Gastroesophageal sphincter (tissue), 4 donors: ENCODE measurements around the gene GRIP1. TPM values are rescaled to one million over a fixed set of nuclear protein-coding genes. Genes with fewer than 3 reads are reported as not detected.

Experiments used
- ATAC-seq: fragments of 150-250 bp; one replicate; pipeline ENCODE4 v1.9.1; 2016; ENCODE audit warnings: mild to moderate bottlenecking, moderate library complexity
- H3K27ac ChIP-seq, 4 donors: fragments of 200-600 bp; sonication (generic) in 3 of 4; 1 replicate in 3 of 4; 2 replicates in 1 of 4; pipeline ENCODE4 v1.5.1; 2016 to 2019
- H3K27me3 ChIP-seq: fragments of 200-600 bp; sonication (generic); one replicate; pipeline ENCODE4 v1.5.1; 2019
- H3K36me3 ChIP-seq, 2 donors: fragments of 200-600 bp; sonication (generic); one replicate each; pipeline ENCODE4 v1.5.1; 2019; ENCODE audit warnings: control low read depth in 1 of 2
- H3K4me1 ChIP-seq, 3 donors: fragments of 200-600 bp; sonication (generic); 1 replicate in 2 of 3; 2 replicates in 1 of 3; pipeline ENCODE4 v1.5.1; 2016 to 2019; ENCODE audit warnings: control low read depth in 2 of 3
- H3K4me3 ChIP-seq, 2 donors: fragments of 200-600 bp; sonication (generic); one replicate each; pipeline ENCODE4 v1.5.1; 2019; ENCODE audit warnings: mild to moderate bottlenecking in 1 of 2, moderate library complexity in 1 of 2
- H3K9me3 ChIP-seq, 3 donors: fragments of 200-600 bp; sonication (generic); one replicate each; pipeline ENCODE4 v1.5.1; 2017 to 2019; ENCODE audit warnings: control low read depth in 2 of 3
- EP300 ChIP-seq: sonication (generic); formaldehyde crosslinking; IDR thresholded peaks from one replicate; pipeline ENCODE4 v1.6.1; 2017; ENCODE audit warnings: antibody characterized with exemption, mild to moderate bottlenecking
- POLR2A ChIP-seq, 2 donors: fragments of 450-650 bp; IDR thresholded peaks; one replicate each; pipeline ENCODE4 v1.6.1; 2017; ENCODE audit warnings: antibody characterized with exemption in 2 of 2, mild to moderate bottlenecking in 2 of 2, moderate library complexity in 1 of 2
- POLR2AphosphoS5 ChIP-seq: sonication (generic); formaldehyde crosslinking; IDR thresholded peaks from one replicate; pipeline ENCODE4 v1.6.1; 2017; ENCODE audit warnings: antibody characterized with exemption
- WGBS, 2 donors: methylation state at CpG; one replicate each; pipeline ENCODE4 v1.1.5; 2018; ENCODE audit warnings: low coverage in 1 of 2; 5-methylcytosine and 5-hydroxymethylcytosine counted together
- total RNA-seq, 4 donors: library from RNA; depleted of rRNA; stranded (reverse); fragments of >200 nt; gene quantifications; one replicate each; pipeline ENCODE4 v1.1.0, GENCODE V29; 2016
- TF ChIP-seq, protein P1 (sequence below), 4 experiments: fragments of 200-600 bp in 2 of 4; fragments of 450-650 bp in 2 of 4; sonication (generic) in 1 of 4; IDR thresholded peaks; one replicate each; pipeline ENCODE4 v1.5.1; 2017 to 2019; ENCODE audit warnings: antibody characterized with exemption in 4 of 4, mild to moderate bottlenecking in 2 of 4, moderate library complexity in 2 of 4

The GRIP1 gene
- total RNA-seq, 4 donors from 2014 or later = 6.8 to 17.8 (median 11.6) TPM

DNA sequence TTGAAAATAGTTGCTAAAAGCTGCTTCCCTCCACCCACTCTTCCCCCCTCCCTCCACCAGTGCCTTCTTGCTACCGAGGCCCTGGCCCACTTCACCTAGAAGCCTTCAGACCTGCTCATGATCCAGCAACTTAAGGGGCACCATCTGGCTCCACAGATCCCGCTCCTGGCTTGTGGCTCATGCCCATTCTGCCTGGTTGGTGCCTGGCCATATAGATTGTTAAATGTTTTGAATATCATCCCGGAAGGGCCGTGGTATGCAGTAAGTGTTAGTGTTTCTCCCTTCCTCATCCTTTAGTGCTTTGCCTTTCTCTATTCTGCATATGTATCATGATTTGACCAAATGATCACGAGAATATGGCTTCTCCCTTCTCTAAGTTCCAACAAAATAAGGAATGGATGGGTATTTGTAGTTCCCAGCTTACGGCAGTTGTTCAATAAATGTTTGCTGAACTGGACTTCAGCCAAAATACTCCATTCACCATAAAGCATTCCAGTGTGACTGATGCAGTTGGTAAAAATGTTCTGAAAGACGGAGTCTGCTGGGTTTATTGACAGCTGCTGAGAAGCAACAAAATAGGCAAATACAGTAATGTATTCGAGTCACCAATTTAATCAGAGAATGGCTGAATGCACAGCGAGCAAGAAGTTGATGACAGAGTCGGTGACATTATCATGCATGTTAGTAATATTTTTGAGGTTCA, 30.7 kb downstream of the GRIP1 start:
- Histone ChIP-seq H3K4me3 (no peak overlapping the region), H3K36me3 (no peaks in the 10 kb centered on the region), H3K27ac (no peak overlapping the region), H3K27me3 (no peaks in the 10 kb centered on the region), H3K9me3 (no peaks in the 10 kb centered on the region), H3K4me1 (no peaks in the 10 kb centered on the region)
- ATAC-seq = no peak
- WGBS, 2 donors = 79 to 87% methylated on average over 7 to 8 of the region's 10 CpGs
- TF ChIP-seq POLR2AphosphoS5 (no peak), EP300 (no peak), POLR2A (IDR thresholded peaks at IDR 0.05) (no peak)
- TF ChIP-seq, protein P1, sequence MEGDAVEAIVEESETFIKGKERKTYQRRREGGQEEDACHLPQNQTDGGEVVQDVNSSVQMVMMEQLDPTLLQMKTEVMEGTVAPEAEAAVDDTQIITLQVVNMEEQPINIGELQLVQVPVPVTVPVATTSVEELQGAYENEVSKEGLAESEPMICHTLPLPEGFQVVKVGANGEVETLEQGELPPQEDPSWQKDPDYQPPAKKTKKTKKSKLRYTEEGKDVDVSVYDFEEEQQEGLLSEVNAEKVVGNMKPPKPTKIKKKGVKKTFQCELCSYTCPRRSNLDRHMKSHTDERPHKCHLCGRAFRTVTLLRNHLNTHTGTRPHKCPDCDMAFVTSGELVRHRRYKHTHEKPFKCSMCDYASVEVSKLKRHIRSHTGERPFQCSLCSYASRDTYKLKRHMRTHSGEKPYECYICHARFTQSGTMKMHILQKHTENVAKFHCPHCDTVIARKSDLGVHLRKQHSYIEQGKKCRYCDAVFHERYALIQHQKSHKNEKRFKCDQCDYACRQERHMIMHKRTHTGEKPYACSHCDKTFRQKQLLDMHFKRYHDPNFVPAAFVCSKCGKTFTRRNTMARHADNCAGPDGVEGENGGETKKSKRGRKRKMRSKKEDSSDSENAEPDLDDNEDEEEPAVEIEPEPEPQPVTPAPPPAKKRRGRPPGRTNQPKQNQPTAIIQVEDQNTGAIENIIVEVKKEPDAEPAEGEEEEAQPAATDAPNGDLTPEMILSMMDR (IDR thresholded peaks at IDR 0.05) = no peak

DNA sequence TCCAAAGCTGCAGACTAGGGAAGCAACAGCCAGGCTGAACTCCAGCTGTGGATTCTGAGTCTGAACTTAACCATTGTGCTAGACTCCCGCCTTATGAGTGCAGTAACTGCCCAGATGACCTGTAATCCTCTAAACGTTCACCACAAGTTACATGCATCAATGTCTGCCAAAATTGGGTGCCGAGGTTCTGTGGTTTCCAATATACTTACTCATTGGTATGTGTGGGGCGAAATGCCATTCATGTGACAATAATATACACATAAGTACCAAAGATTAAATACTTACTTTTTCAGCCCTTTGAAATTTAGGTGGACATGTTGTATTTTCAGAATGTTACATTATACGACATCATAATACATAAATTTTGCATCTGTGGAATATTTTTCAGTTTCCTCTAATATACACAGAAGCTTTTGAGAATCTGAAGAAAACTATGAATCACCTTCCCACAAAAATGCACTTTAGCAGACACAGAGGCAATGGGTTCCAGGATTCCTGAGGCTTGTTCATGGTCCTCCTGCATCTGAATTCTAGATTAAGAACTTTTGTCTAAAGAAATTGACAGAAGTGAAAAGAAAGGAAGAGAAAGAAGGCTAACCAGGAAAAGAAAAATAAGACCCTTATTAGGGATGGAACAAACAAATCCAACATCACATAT, 31.7 kb downstream of the GRIP1 start:
- ATAC-seq = no peak
- H3K9me3 ChIP-seq = no peaks in the 10 kb centered on the region
- no peak overlapping the region for H3K4me3 ChIP-seq
- no peak for TF ChIP-seq POLR2A (IDR thresholded peaks at IDR 0.05)
- no peaks in the 10 kb centered on the region for H3K27me3 ChIP-seq
- 57 to 78% methylated on average over 5 of the region's 5 CpGs for WGBS, 2 donors
- H3K4me1 ChIP-seq = no peaks in the 10 kb centered on the region
- no peak overlapping the region for H3K27ac ChIP-seq
- H3K36me3 ChIP-seq = no peaks in the 10 kb centered on the region

- H3K4me1 ChIP-seq = no peaks in the 10 kb centered on the region
- no peaks in the 10 kb centered on the region for H3K27me3 ChIP-seq
- WGBS, 2 donors = 89 to 92% methylated on average over 1 of the region's 1 CpG
- TF ChIP-seq, protein P1 (IDR thresholded peaks at IDR 0.05) = no peak
- TF ChIP-seq POLR2A (IDR thresholded peaks at IDR 0.05) = no peak
- no peak for TF ChIP-seq POLR2AphosphoS5
- no peak for TF ChIP-seq EP300
- no peaks in the 10 kb centered on the region for H3K36me3 ChIP-seq
- no peak overlapping the region for H3K4me3 ChIP-seq
- no peaks in the 10 kb centered on the region for H3K9me3 ChIP-seq
- no peak for ATAC-seq
- no peak overlapping the region for H3K27ac ChIP-seq
These were observed 34.7 kb downstream of the GRIP1 start for GRCh38 chr12:66644151-66644550.

DNA sequence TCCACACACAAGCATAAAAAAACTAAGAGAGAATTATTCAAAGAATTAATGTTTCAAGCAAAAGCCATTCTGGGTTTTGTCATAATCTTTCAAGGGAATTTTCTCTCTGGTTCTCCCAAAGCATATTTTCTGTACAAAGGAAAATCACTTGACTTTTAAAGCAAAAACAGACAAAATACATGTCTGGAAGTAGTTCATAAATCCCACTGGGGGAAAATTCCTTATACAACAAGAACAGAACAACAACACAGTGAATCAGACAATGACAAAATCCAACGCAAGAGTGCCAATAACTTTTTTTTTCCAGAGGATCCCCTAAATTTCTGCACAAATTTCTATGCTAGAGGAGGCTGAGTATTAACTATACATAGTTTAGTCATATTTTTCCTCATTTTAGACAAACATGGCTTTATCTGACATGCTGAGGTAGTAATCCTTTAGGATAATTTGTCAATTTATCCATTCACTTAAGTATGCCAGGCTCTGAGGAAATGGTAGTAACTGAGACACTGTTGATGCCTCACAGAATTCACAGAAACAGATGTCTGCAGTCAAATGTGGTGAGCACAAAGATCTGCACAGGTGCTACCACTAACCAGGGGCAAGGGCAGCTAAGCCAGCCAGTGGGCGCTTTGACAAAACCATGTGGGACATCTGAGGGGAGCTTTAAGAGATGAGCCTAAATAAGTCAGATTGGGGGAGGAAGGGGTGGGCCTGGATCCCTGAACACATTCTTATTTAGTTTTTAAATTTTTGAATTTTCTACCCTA, 38.0 kb downstream of the GRIP1 start:
- Histone ChIP-seq H3K27ac (no peak overlapping the region), H3K9me3 (no peaks in the 10 kb centered on the region), H3K36me3 (no peaks in the 10 kb centered on the region), H3K4me1 (peaks cover 0 to 5% (median 0%) of the 10 kb centered on the region in 3 donors), H3K4me3 (no peak overlapping the region), H3K27me3 (no peaks in the 10 kb centered on the region)
- WGBS, 2 donors = 78 to 83% methylated on average over 1 to 2 of the region's 2 CpGs
- TF ChIP-seq, protein P1 (IDR thresholded peaks at IDR 0.05) = no peak
- no peak for TF ChIP-seq POLR2A (IDR thresholded peaks at IDR 0.05)
- no peak for TF ChIP-seq POLR2AphosphoS5
- no peak for TF ChIP-seq EP300
- no peak for ATAC-seq

GRCh38 chr12:66638666-66639065, 40.2 kb downstream of the GRIP1 start:
- Histone ChIP-seq H3K27ac (no peak overlapping the region), H3K36me3 (no peaks in the 10 kb centered on the region), H3K9me3 (no peaks in the 10 kb centered on the region), H3K4me1 (peaks cover 0 to 7% (median 0%) of the 10 kb centered on the region in 3 donors), H3K27me3 (no peaks in the 10 kb centered on the region), H3K4me3 (no peak overlapping the region)
- ATAC-seq = no peak
- 78 to 95% methylated on average over 2 of the region's 2 CpGs for WGBS, 2 donors
- TF ChIP-seq POLR2AphosphoS5 (no peak), EP300 (no peak), POLR2A (IDR thresholded peaks at IDR 0.05) (no peak)
- TF ChIP-seq, protein P1 (IDR thresholded peaks at IDR 0.05) = no peak
